C1 segment of cervical spinal cord (tissue), 14 donors: ENCODE results near the gene COP1.
"Not testable (repeated sequence)": the region's sequence is repeated elsewhere in the genome, so short reads cannot be mapped to it uniquely, and the experiment has no call there.

ENCODE experiments used
- DNase-seq, 14 donors: peaks; one replicate each; lab custom pipeline; 2025; lab: John Stamatoyannopoulos, UW

The COP1 gene

DNA sequence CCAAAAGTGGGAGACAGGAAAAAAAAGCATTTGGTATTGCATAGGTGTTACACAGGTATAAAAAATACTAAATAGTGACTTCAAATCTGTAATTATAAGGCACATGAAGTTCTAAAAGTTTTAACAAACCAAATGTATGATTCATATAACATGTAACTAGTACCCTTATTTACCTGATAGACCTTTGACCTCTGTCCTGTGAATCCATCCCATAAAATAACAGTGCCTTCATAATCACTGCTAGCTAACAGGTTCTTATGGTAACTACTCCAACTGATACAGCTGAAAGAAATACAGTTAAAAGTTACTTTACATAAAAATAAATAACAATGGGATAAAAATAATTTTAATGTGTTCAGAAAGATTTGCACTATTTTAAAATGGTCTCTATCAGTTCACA is 163.5 kb downstream of the COP1 start:
- no peak for DNase-seq

DNA sequence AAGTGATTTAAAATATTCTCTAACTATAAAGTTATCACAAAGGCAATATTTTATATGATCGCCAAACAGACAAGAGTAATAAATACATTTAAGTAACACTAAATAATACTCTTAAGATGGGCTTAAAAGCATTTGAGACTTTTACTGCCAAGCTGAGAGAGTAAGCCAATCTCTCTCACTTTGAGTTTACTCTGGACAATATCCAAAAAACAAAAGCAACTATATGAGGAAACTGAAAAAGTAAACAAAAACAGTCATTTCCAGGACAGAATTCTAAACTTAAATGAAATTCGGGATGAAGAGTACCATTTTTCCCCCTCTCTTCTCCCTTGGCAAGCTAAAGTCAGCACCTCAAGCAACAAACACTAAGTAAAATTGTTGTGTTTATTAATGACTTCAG is 173.2 kb downstream of the COP1 start:
- no peak for DNase-seq

DNA sequence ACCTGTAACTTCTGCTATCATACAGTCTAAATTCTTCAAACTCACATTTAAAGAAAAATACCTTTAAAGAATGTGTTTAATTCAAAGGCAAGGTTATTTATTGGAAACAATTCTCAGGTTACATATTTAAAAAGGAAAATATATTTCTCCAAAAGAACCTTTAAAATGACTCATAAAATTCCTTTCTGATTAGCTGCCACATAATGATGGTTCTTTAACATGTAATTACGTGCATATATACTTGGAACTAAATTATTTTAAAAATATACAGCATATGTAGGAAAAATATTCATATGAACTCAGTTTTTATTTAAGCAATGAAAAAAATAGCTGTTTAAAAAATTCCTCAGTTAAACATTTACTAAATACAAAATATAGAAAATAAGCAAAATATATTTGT is 173.6 kb downstream of the COP1 start:
- DNase-seq: no peak

DNA sequence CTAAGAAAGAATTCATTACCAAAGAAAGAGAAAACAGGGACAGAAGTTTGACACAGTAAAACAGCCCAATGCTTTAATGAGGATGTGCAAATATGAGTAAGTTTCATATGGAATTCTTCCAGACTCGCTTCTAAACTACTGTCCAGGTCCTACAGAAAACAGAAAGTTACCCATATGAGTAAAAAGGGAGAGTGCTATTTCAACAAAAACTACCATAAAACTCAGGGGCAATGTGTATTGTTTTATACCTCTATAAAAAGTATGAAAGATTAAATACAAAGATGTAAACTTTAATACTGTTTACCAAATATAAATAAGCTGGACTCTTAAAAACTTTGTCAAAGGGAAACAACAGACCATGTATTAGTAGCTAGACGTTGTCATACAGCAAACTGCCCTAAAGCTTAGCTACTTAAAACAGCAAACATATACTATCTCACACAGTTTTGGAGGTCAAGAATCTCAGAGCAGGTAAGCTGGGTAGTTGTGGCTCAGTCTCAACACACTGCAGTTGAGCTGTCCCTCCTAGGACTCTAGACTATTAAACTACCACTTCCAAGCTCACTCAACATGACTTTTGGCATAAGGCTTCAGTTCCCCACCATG is 174.9 kb downstream of the COP1 start:
- DNase-seq: no peak

DNA sequence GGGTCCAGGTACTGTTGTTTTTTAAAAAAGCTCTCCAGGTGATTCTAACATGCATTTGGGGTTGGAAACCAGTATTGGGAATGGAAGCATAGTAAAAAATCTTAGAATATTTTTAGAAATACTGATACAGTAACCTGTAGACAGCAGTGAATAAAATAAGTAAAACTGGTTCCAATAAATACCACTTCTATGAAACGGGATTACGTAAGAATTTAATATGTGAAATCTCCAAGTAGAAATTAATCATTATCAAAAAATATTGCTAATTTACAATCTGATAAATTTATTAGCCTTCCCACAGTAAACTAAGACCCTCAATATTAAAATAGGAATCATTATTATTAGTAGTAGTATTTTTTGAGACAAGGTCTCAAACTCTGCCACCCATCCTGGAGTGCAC is 177.5 kb downstream of the COP1 start:
- DNase-seq: no peak

DNA sequence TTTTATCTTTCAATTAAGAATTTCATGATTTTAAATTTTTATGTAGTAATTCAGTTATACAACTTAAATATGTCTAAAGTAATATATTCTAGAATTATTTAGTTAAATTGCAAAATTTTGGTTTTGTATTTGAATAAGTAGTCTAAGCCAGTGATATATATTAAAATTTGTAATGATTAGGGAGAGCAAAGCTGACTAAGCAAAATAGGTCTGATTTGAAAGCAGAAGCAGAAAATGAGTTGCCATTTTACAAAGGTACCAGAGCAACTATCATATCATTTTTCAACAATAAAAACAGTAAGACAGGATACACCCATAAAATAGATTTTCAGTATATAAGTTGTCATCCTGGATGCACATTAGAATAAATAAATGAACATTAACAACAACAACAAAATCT is 177.9 kb downstream of the COP1 start:
- DNase-seq: no peak

DNA sequence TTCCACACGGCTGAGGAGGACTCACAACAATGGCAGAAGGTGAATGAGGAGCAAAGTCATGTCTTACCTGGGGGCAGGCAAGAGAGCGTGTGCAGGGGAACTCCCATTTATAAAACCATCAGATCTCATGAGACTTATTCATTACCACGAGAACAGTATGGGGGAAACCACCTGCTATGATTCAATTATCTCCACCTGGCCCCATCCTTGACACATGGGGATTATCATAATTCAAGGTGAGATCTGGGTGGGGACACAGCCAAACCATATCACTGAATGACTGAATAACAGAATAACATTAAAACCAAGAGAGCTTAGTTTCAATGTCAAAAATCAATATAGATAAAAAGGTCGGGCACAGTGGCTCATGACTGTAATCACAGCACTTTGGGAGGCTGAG is 179.2 kb downstream of the COP1 start:
- not testable (repeated sequence) for DNase-seq

DNA sequence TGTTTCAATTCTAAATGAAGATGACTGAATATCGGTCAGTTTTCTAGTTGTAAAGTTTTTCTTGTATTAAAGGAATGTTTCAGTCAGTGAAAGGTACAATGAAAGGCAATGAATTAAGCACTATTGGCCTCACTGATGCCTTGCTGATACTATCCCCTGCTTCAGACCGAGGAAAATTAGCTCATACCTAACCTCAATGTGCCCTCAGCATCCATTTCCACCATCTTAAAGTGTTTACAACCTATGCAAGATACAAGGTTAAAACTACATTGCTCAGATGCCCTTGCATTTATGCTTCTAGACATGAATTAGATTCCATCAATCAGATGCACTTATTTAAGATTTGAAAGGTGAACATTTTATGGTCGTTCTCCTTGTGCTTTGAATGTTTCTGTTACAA is 184.5 kb downstream of the COP1 start:
- no peak for DNase-seq

DNA sequence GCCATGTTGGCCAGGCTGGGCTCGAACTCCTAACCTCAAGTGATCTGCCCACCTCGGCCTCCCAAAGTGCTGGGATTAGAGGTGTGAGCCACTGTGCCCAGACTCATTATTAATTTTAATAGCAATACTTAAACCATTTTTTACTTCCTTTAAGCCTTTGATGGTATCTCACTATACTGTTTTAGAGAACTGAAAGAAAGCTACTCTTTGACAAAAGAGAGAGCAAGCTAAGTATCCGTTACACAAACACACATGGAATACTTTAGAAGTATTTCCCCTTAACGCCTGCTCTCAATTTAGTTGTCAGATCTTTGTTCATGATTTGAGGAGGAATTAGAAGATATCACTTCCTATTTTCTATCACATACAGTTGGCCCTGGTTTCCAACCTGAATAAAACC is 189.4 kb downstream of the COP1 start:
- DNase-seq: no peak

DNA sequence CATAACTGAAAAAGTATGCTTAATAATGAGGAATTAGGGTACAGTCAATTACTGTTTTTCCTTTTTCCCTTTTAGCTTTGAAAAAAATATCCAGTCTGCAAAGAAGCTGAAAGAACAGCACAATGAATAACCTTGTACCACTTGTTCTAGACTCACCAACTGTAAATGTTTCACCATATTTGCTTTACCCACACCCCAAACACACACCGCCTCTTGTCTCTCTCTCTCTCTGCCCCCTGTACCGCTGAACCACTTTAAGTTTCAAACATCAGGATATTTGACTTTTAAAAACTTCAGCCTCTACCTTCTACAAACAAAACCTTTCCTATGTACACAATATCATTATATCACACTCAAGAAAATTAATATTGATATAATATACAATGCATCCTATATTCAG is 197.1 kb downstream of the COP1 start:
- no peak for DNase-seq

DNA sequence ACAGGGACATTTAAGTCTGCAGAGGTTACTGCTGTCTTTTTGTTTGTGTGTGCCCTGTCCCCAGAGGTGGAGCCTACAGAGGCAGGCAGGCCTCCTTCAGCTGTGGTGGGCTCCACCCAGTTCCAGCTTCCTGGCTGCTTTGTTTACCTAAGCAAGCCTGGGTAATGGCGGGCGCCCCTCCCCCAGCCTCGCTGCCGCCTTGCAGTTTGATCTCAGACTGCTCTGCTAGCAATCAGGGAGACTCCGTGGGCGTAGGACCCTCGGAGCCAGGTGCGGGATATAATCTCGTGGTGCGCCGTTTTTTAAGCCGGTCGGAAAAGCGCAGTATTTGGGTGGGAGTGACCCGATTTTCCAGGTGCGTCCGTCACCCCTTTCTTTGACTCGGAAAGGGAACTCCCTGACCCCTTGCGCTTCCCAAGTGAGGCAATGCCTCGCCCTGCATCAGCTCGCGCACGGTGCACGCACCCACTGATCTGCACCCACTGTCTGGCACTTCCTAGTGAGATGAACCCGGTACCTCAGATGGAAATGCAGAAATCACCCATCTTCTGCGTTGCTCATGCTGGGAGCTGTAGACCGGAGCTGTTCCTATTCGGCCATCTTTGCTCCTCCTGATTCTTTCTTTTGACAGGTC is 199.2 kb downstream of the COP1 start:
- DNase-seq: not testable (repeated sequence)

DNA sequence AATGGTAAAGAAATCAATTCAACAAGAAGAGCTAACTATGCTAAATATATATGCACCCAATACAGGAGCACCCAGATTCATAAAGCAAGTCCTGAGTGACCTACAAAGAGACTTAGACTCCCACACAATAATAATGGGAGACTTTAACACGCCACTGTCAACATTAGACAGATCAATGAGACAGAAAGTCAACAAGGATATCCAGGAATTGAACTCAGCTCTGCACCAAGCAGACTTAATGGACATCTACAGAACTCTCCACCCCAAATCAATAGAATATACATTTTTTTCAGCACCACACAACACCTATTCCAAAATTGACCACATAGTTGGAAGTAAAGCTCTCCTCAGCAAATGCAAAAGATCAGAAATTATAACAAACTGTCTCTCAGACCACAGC is 212.4 kb downstream of the COP1 start:
- not testable (repeated sequence) for DNase-seq

DNA sequence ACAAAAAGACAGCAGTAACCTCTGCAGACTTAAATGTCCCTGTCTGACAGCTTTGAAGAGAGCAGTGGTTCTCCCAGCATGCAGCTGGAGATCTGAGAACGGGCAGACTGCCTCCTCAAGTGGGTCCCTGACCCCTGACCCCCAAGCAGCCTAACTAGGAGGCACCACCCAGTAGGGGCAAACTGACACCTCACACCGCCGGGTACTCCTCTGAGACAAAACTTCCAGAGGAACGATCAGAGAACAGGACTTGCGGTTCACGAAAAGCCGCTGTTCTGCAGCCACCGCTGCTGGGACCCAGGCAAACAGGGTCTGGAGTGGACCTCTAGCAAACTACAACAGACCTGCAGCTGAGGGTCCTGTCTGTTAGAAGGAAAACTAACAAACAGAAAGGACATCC is 214.3 kb downstream of the COP1 start:
- not testable (repeated sequence) for DNase-seq

DNA sequence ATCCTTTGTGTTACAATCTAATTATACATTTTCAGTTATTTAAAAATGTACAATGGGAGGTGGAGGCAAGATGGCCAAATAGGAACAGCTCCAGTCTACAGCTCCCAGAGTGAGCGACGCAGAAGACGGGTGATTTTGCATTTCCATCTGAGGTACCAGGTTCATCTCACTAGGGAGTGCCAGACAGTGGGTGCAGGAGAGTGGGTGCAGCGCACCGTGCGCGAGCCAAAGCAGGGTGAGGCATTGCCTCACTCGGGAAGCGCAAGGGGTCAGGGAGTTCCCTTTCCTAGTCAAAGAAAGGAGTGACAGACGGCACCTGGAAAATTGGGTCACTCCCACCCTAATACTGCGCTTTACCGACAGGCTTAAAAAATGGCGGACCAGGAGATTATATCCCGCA is 214.9 kb downstream of the COP1 start:
- DNase-seq: not testable (repeated sequence)

DNA sequence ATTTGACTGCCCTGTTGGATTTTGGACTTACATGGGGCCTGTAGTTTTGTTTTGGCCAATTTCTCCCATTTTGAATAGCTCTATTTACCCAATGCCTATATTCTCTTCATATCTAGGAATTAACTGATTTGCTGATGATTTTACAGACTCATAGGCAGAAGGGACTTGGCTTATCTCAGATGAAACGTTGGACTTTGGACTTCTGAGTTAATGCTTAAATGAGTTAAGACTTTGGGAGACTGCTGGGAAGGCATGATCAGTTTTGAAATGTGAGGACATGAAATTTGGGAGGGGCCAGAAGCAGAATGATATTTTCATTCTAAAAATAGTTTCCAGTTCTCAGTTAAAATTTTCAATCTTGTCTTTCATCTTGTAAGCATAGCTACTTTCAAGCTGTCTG is 222.3 kb downstream of the COP1 start:
- DNase-seq: no peak

DNA sequence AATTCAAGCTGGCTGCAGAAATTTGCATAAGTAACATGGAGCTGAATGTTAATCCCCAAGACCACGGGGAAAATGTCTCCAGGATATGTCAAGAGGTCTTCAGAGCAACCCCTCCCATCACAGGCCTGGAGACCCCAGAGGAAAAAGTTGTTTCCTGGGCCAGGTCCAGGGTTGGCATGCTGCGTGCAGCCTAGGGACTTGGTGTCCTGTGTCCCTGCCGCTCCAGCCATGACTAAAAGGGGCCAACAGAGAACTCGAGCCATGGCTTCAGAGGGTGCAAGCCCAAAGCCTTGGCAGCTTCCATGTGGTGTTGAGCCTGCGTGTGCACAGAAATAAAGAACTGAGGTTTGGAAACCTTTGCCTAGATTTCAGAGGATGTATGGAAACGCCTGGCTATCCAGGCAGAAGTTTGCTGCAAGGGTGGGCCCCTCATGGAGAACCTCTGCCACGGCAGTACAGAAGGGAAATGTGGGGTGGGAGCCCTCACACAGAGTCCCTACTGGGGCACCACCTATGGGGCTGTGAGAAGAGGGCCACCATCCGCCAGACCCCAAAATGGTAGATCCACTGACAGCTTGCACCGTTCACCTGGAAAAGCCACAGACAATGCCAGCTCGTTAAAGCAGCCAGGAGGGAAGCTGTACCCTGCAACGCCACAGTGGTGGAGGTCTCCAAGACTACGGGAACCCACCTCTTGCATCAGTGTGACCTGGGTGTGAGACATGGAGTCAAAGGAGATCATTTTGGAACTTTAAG is 222.9 kb downstream of the COP1 start:
- no peak for DNase-seq

DNA sequence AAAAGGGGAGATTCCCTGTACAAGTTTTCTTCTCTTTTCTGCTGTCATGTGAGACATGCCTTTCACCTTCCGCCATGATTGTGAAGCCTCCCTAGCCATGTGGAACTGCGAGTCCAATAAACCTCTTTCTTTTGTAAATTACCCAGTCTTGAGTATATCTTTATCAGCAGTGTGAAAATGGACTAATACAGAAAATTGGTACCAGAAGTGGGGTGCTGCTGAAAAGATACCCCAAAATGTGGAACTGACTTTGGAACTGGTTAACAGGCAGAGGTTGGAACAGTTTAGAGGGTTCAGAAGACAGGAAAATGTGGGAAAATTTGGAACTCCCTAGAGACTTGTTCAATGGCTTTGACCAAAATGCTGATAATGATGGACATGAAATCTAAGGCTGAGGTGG is 223.7 kb downstream of the COP1 start:
- DNase-seq: not testable (repeated sequence)

DNA sequence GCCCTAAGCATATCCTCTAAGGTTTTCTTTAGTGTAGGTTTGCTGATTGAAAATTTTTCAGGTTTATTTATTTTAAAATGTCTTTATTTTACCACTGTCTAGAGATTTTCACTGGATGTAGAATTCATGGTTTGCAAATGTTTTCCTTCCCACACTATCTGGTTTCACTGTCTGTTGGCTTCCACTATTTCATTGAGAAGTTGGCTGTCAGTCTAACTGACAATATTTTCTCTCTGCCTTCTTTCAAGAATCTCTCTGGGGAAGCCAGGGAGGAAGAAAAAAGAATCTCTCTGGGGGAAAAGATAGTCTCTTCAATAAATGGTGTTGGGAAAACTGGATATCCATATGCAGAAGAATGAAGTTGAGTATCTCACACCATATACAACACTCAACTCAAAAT is 226.0 kb downstream of the COP1 start:
- DNase-seq: no peak

DNA sequence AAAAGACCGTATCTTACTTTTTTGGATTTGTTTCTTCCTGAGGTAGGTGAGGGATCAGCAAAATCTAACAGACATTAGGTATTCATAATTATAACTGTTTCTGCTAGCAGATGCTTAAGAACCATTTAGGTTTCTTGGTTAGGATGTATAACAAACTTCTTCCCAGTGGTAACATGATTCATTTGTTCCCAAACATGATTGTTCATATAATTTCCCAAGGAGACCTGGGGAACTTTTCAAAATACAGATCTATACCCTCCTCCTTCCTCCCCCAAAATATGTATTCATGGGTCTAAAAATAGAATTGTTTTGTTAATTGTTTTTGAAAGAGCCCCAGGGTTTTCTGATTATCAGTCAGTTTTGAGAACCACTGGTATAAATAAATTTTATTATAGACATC is 228.2 kb downstream of the COP1 start:
- no peak for DNase-seq

DNA sequence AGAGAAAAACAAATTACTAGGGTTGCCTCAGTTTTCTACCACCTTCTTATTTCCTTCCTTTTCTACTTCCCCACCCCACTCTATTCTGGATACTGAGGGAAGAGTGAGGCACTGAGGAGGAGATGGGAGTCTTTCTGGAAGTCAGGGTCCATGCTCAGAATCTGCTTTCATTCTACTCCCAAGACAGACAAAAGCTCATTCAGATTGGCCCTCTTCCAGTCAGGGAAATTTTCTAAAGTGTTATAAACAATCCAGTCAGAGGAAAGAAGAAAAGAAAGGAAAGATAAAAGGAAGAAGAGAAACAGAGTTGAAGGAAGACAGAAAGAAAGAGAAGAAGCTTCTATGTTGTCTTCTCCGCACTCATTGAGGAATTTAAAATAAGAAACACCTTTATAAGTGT is 228.6 kb downstream of the COP1 start:
- no peak for DNase-seq

DNA sequence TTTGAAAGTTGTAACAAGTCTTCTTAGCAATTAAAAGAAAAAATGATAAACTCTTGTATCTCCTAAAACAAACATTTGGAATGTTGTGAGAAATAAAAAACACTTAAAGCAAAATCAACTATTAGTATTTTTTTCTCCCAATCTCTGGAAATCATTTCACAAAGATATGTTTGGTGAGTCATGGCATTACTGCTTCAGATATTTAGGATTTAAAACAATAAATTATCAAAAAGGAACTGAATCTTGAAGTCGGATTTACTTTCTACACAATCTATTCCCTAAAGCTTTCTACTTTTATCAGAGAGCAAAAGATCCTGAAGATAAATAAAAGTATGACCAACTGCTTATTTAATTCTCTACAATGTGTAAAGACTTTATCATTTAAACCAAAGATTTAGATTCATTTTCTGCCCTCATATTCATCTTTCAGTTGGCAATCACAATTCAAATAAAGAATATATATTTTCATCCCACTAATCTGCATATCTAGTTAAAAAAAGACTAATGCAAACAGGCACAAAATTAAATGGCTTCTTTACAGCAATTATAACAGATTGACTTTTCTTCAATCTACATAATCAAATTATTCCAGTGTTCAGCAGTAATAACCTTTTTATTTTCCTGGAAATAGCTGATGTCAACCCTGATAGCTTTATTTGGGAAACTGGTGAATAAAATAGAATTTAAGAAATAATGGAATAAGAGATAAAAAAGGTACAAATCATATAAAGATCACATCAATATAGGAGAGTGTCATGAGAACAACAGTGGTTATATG is 230.0 kb downstream of the COP1 start:
- DNase-seq: no peak

DNA sequence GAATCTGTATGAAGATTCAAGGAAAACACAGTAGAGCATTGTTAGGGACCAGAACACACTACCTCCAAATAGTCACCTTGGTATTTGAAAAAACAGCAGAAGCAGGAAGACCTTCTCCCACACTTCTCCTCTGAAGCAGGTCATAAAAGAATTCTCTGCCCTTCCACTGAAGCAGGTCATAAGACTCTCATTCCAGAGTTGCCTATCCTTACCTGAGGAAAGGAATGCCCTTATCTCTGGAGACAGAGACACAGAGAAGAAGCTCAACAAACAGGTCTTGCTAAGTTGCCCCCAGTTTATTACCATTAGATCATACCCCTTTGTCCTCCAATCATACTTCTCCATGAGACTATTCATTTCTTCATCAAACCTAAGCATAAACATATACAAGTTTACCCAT is 237.9 kb downstream of the COP1 start:
- no peak for DNase-seq
